CD4-positive, alpha-beta memory T cell (primary cell): Measurements from ENCODE around the gene CAPN7. TPM values are rescaled to one million over a fixed set of nuclear protein-coding genes. Genes with fewer than 3 reads are reported as not detected.
A peak's percentile ranks its signal among the peaks of the same experiment; 100 is the strongest.

Experiments used
- CTCF ChIA-PET: fragments of 350-600 bp; sonication (Branson Sonifier 250); formaldehyde crosslinking; loops from one replicate; lab custom pipeline; 2021; ENCODE audit warnings: inconsistent platforms; ENCODE audit not compliant: partially characterized antibody; lab: Charles Lee
- POLR2A ChIA-PET: fragments of 350-600 bp; sonication (Branson Sonifier 250); formaldehyde crosslinking; loops from one replicate; lab custom pipeline; 2021; ENCODE audit not compliant: partially characterized antibody; lab: Charles Lee
- DNase-seq, 5 donors: peaks; one replicate each; pipeline versions ENCODE4 v3.0.0 to v3.0.0-alpha.2; 2020 to 2022; ENCODE audit warnings: mixed read lengths in 1 of 5
- H3K27ac ChIP-seq: one replicate; pipeline ENCODE4 v1.7.0; 2013; ENCODE audit warnings: low read depth, low read length
- H3K27me3 ChIP-seq: 2 replicates; pipeline ENCODE4 v1.7.0; 2013; ENCODE audit warnings: mild to moderate bottlenecking, low read length, moderate library complexity; ENCODE audit not compliant: insufficient read depth
- H3K36me3 ChIP-seq: 2 replicates; pipeline ENCODE4 v1.7.0; 2013; ENCODE audit warnings: mild to moderate bottlenecking, low read length, moderate library complexity; ENCODE audit not compliant: insufficient read depth
- H3K4me1 ChIP-seq: 2 replicates; pipeline ENCODE4 v1.7.0; 2013; ENCODE audit warnings: mild to moderate bottlenecking, low read length, moderate library complexity; ENCODE audit not compliant: insufficient read depth
- H3K4me3 ChIP-seq, 2 donors: one replicate each; pipeline ENCODE4 v1.7.0; 2013; ENCODE audit warnings: low read length in 2 of 2, mild to moderate bottlenecking in 1 of 2
- H3K9me3 ChIP-seq, 2 donors: one replicate each; pipeline ENCODE4 v1.7.0; 2013; ENCODE audit warnings: low read length in 2 of 2, control low read depth in 1 of 2; ENCODE audit not compliant: control insufficient read depth in 1 of 2
- H3K27ac Mint-ChIP-seq, 7 donors: one replicate each; pipeline ENCODE4 v1.8.0; 2020 to 2021; ENCODE audit warnings: mixed read lengths in 7 of 7, mild to moderate bottlenecking in 6 of 7, inconsistent platforms in 3 of 7, moderate library complexity in 3 of 7
- H3K27me3 Mint-ChIP-seq, 2 donors: one replicate each; pipeline ENCODE4 v1.8.0; 2020 to 2021; ENCODE audit warnings: mixed read lengths in 2 of 2
- H3K36me3 Mint-ChIP-seq, 2 donors: one replicate each; pipeline ENCODE4 v1.8.0; 2020 to 2021; ENCODE audit warnings: mixed read lengths in 2 of 2, inconsistent platforms in 1 of 2, mild to moderate bottlenecking in 1 of 2
- H3K4me1 Mint-ChIP-seq, 4 donors: one replicate each; pipeline ENCODE4 v1.8.0; 2020 to 2021; ENCODE audit warnings: mixed read lengths in 4 of 4, mild to moderate bottlenecking in 1 of 4
- H3K4me3 Mint-ChIP-seq, 8 donors: one replicate each; pipeline ENCODE4 v1.8.0; 2020 to 2021; ENCODE audit warnings: mixed read lengths in 8 of 8, mild to moderate bottlenecking in 7 of 8, moderate library complexity in 6 of 8, inconsistent platforms in 3 of 8
- H3K9me3 Mint-ChIP-seq, 8 donors: one replicate each; pipeline ENCODE4 v1.8.0; 2020 to 2021; ENCODE audit warnings: mixed read lengths in 8 of 8, mild to moderate bottlenecking in 5 of 8, inconsistent platforms in 3 of 8, moderate library complexity in 1 of 8
- intact Hi-C: fragments of 100-400 bp; cut with micrococcal nuclease; formaldehyde crosslinking; loops from one replicate; pipeline ENCODE4 v1.15.1; 2023
- polyA plus RNA-seq, 2 donors: library from polyadenylated mRNA; unstranded; fragments of 300-500 nt; fragmentation: Illumina TruSeq; gene quantifications; one replicate each; pipeline ENCODE4 v1.2.3, GENCODE V29; 2021
- total RNA-seq, 2 experiments: library from RNA; stranded (reverse); gene quantifications; one replicate each; pipeline ENCODE4 v1.2.3, GENCODE V29; 2021

The CAPN7 gene
- total and polyA plus RNA-seq, 4 experiments from 2014 or later = 18.9 to 103 (median 59.6) TPM

- Histone ChIP-seq H3K4me1 (peaks cover 40% of the 10 kb centered on the region), H3K36me3 (peaks cover 15% of the 10 kb centered on the region), H3K9me3 (no peaks in the 10 kb centered on the region), H3K27me3 (no peaks in the 10 kb centered on the region), H3K27ac (no peak overlapping the region), H3K4me3 (no peak overlapping the region)
- Mint-ChIP-seq H3K27ac (peak overlapping the region in 1 of 7 donors; percentile 51), H3K4me1 (peaks cover 19 to 59% (median 37%) of the 10 kb centered on the region in 4 donors), H3K27me3 (no peaks in the 10 kb centered on the region), H3K36me3 (peaks cover 21 to 49% of the 10 kb centered on the region in 2 donors), H3K4me3 (peak overlapping the region in 1 of 8 donors; percentile 31), H3K9me3 (no peaks in the 10 kb centered on the region)
- no peak for DNase-seq
- intact Hi-C loops = no loop called here
- CTCF ChIA-PET = no interaction called here
- POLR2A ChIA-PET = no interaction called here
Measured at GRCh38 chr3:15211937-15212336, 5.9 kb downstream of the CAPN7 start.

- peaks cover 39 to 66% of the 10 kb centered on the region in 2 donors for H3K36me3 Mint-ChIP-seq
Measured at GRCh38 chr3:15214758-15215157, 8.7 kb downstream of the CAPN7 start.

GRCh38 chr3:15215996-15216395, 9.9 kb downstream of the CAPN7 start:
- POLR2A ChIA-PET = interaction anchor here (0.6 kb wide), 1 partner anchor 1073 kb away, joined by 3 read pairs; no protein-coding TSS in a partner anchor
- DNase-seq = no peak
- Mint-ChIP-seq H3K9me3 (no peaks in the 10 kb centered on the region), H3K4me1 (peaks cover 15 to 44% (median 29%) of the 10 kb centered on the region in 4 donors), H3K27ac (no peak overlapping the region), H3K36me3 (peaks cover 47 to 70% of the 10 kb centered on the region in 2 donors), H3K4me3 (no peak overlapping the region), H3K27me3 (no peaks in the 10 kb centered on the region)
- CTCF ChIA-PET = no interaction called here
- H3K27ac ChIP-seq = no peak overlapping the region
- no peaks in the 10 kb centered on the region for H3K27me3 ChIP-seq
- intact Hi-C loops = no loop called here
- no peaks in the 10 kb centered on the region for H3K4me1 ChIP-seq
- H3K36me3 ChIP-seq = peaks cover 38% of the 10 kb centered on the region
- H3K4me3 ChIP-seq = no peak overlapping the region
- no peaks in the 10 kb centered on the region for H3K9me3 ChIP-seq

More at GRCh38 chr3:15214758-15215157, 8.7 kb downstream of the CAPN7 start:
- peaks cover 16 to 47% (median 32%) of the 10 kb centered on the region in 4 donors for H3K4me1 Mint-ChIP-seq
- H3K27me3 Mint-ChIP-seq = no peaks in the 10 kb centered on the region
- ChIA-PET CTCF (interaction anchor here (1.7 kb wide), 1 partner anchor 191 kb away, joined by 4 read pairs; no protein-coding TSS in a partner anchor), POLR2A (interaction anchor here (1.3 kb wide), 1 partner anchor 9 kb away, joined by 6 read pairs; the partner anchor contains the start of gene CAPN7)
- intact Hi-C loops = no loop called here
- no peak overlapping the region for H3K27ac Mint-ChIP-seq
- H3K9me3 ChIP-seq = no peaks in the 10 kb centered on the region
- H3K4me3 Mint-ChIP-seq = no peak overlapping the region
- H3K27me3 ChIP-seq = no peaks in the 10 kb centered on the region
- no peaks in the 10 kb centered on the region for H3K9me3 Mint-ChIP-seq
- H3K4me1 ChIP-seq = peaks cover 11% of the 10 kb centered on the region
- H3K27ac ChIP-seq = no peak overlapping the region
- no peak for DNase-seq
- peaks cover 36% of the 10 kb centered on the region for H3K36me3 ChIP-seq
- no peak overlapping the region for H3K4me3 ChIP-seq

GRCh38 chr3:15216501-15216900, 10.5 kb downstream of the CAPN7 start:
- no peak for DNase-seq
- H3K4me1 ChIP-seq = no peaks in the 10 kb centered on the region
- no peak overlapping the region for H3K4me3 ChIP-seq
- H3K27me3 ChIP-seq = no peaks in the 10 kb centered on the region
- H3K9me3 ChIP-seq = no peaks in the 10 kb centered on the region
- peaks cover 13 to 41% (median 29%) of the 10 kb centered on the region in 4 donors for H3K4me1 Mint-ChIP-seq
- H3K9me3 Mint-ChIP-seq = no peaks in the 10 kb centered on the region
- H3K36me3 ChIP-seq = peaks cover 40% of the 10 kb centered on the region
- no peak overlapping the region for H3K27ac ChIP-seq
- CTCF ChIA-PET = no interaction called here
- intact Hi-C loops = no loop called here
- no peaks in the 10 kb centered on the region for H3K27me3 Mint-ChIP-seq
- peaks cover 47 to 72% of the 10 kb centered on the region in 2 donors for H3K36me3 Mint-ChIP-seq
- no peak overlapping the region for H3K4me3 Mint-ChIP-seq
- POLR2A ChIA-PET = interaction anchor here (0.6 to 2.5 kb wide), 2 partner anchors 10 to 1072 kb away, joined by 3 to 14 read pairs; partner anchors contain the start of gene CAPN7
- no peak overlapping the region for H3K27ac Mint-ChIP-seq

GRCh38 chr3:15217011-15217671, 11.1 kb downstream of the CAPN7 start:
- Mint-ChIP-seq H3K9me3 (no peaks in the 10 kb centered on the region), H3K27me3 (no peaks in the 10 kb centered on the region), H3K27ac (peak overlapping the region in 4 of 7 donors; percentile 8 to 74 (median 44)), H3K4me1 (peaks cover 12 to 37% (median 27%) of the 10 kb centered on the region in 4 donors), H3K4me3 (peak overlapping the region in 2 of 8 donors; percentile 35 to 63), H3K36me3 (peaks cover 44 to 72% of the 10 kb centered on the region in 2 donors)
- no peak overlapping the region for H3K4me3 ChIP-seq
- no peaks in the 10 kb centered on the region for H3K9me3 ChIP-seq
- ChIA-PET CTCF (interaction anchor here (0.9 to 1.2 kb wide), 2 partner anchors 11 to 14 kb away, joined by 3 to 7 read pairs; partner anchors contain the start of gene CAPN7), POLR2A (interaction anchor here (2.5 kb wide), 1 partner anchor 11 kb away, joined by 14 read pairs; the partner anchor contains the start of gene CAPN7)
- intact Hi-C loops = no loop called here
- no peak overlapping the region for H3K27ac ChIP-seq
- H3K4me1 ChIP-seq = no peaks in the 10 kb centered on the region
- peaks cover 44% of the 10 kb centered on the region for H3K36me3 ChIP-seq
- no peaks in the 10 kb centered on the region for H3K27me3 ChIP-seq
- no peak for DNase-seq

GRCh38 chr3:15217841-15218267, 11.8 kb downstream of the CAPN7 start:
- H3K9me3 Mint-ChIP-seq = no peaks in the 10 kb centered on the region
- CTCF ChIA-PET = interaction anchor here (0.9 to 1.2 kb wide), 2 partner anchors 12 to 15 kb away, joined by 3 to 7 read pairs; partner anchors contain the start of gene CAPN7
- no peaks in the 10 kb centered on the region for H3K27me3 Mint-ChIP-seq
- H3K36me3 Mint-ChIP-seq = peaks cover 44 to 72% of the 10 kb centered on the region in 2 donors
- Histone ChIP-seq H3K36me3 (peaks cover 44% of the 10 kb centered on the region), H3K4me3 (no peak overlapping the region), H3K9me3 (no peaks in the 10 kb centered on the region), H3K4me1 (no peaks in the 10 kb centered on the region), H3K27ac (no peak overlapping the region), H3K27me3 (no peaks in the 10 kb centered on the region)
- intact Hi-C loops = no loop called here
- no peak for DNase-seq
- H3K4me3 Mint-ChIP-seq = no peak overlapping the region
- peak overlapping the region in 1 of 7 donors; percentile 6 for H3K27ac Mint-ChIP-seq
- H3K4me1 Mint-ChIP-seq = peaks cover 11 to 40% (median 26%) of the 10 kb centered on the region in 4 donors
- POLR2A ChIA-PET = interaction anchor here (2.5 kb wide), 1 partner anchor 11 kb away, joined by 14 read pairs; the partner anchor contains the start of gene CAPN7

- no peak overlapping the region for H3K27ac ChIP-seq
- H3K9me3 ChIP-seq = no peaks in the 10 kb centered on the region
- intact Hi-C loops = no loop called here
- POLR2A ChIA-PET = interaction anchor here (2.5 kb wide), 1 partner anchor 12 kb away, joined by 14 read pairs; the partner anchor contains the start of gene CAPN7
- no peak overlapping the region for H3K4me3 ChIP-seq
- Mint-ChIP-seq H3K4me1 (peaks cover 11 to 38% (median 24%) of the 10 kb centered on the region in 4 donors), H3K4me3 (no peak overlapping the region), H3K27me3 (no peaks in the 10 kb centered on the region), H3K27ac (peak overlapping the region in 2 of 7 donors; percentile 42 to 44), H3K9me3 (no peaks in the 10 kb centered on the region), H3K36me3 (peaks cover 42 to 70% of the 10 kb centered on the region in 2 donors)
- H3K27me3 ChIP-seq = no peaks in the 10 kb centered on the region
- CTCF ChIA-PET = no interaction called here
- H3K4me1 ChIP-seq = no peaks in the 10 kb centered on the region
- DNase-seq = no peak
- H3K36me3 ChIP-seq = peaks cover 45% of the 10 kb centered on the region
Measured at GRCh38 chr3:15218689-15219088, 12.6 kb downstream of the CAPN7 start.
